Ovary (tissue), 9 donors: ENCODE results near the gene RAB3IL1. TPM values are rescaled to one million over a fixed set of nuclear protein-coding genes. Genes with fewer than 3 reads are reported as not detected.

ENCODE experiments used
- DNase-seq, 5 donors: peaks; one replicate each; pipeline ENCODE4 v3.0.0-alpha.2; 2019 to 2020
- H3K27ac ChIP-seq, 2 donors: fragments of 200-600 bp; one replicate each; pipeline versions ENCODE4 v1.5.1 to v1.8.0; 2019 to 2022
- H3K27me3 ChIP-seq: fragments of 200-600 bp; one replicate; pipeline ENCODE4 v1.8.0; 2022
- H3K36me3 ChIP-seq: fragments of 200-600 bp; sonication (generic); one replicate; pipeline ENCODE4 v1.5.1; 2019
- H3K4me1 ChIP-seq: one replicate; pipeline ENCODE4 v1.8.1; 2013; ENCODE audit warnings: mild to moderate bottlenecking, moderate library complexity; ENCODE audit not compliant: insufficient read depth
- H3K4me3 ChIP-seq: fragments of 200-600 bp; sonication (generic); one replicate; pipeline ENCODE4 v1.5.1; 2017
- H3K9me3 ChIP-seq, 2 donors: fragments of 200-600 bp in 1 of 2; sonication (generic) in 1 of 2; one replicate each; pipeline versions ENCODE4 v1.5.1 to v1.8.1; 2013 to 2019; ENCODE audit warnings: mild to moderate bottlenecking in 1 of 2, moderate library complexity in 1 of 2
- CTCF ChIP-seq, 3 donors: fragments of 450-650 bp in 2 of 3; fragments of 200-600 bp in 1 of 3; IDR thresholded peaks; one replicate each; pipeline versions ENCODE4 v1.5.1 to v1.8.0; 2016 to 2022; ENCODE audit warnings: antibody characterized with exemption in 3 of 3, mild to moderate bottlenecking in 1 of 3
- EP300 ChIP-seq: sonication (generic); formaldehyde crosslinking; IDR thresholded peaks from one replicate; pipeline ENCODE4 v1.6.1; 2017; ENCODE audit warnings: antibody characterized with exemption
- POLR2A ChIP-seq: fragments of 450-650 bp; IDR thresholded peaks from one replicate; pipeline ENCODE4 v1.6.1; 2017; ENCODE audit warnings: antibody characterized with exemption, mild to moderate bottlenecking, moderate library complexity
- WGBS, 3 donors: extraction: QIAGEN DNeasy Blood & Tissue Kit in 1 of 3; methylation state at CpG; one replicate each; pipeline versions ENCODE4 v1.1.5 to v1.1.7; 2013 to 2017; 5-methylcytosine and 5-hydroxymethylcytosine counted together
- intact Hi-C, 4 donors: fragments of 100-400 bp; cut with DNase I; formaldehyde crosslinking; loops; one replicate each; pipeline versions ENCODE4 v1.11.0 to v1.15.1; 2022 to 2023
- polyA plus RNA-seq, 2 donors: library from polyadenylated mRNA; stranded (reverse); fragments of 200-250 nt in 1 of 2; fragments of 350-450 nt in 1 of 2; fragmentation: Illumina TruSeq in 1 of 2; extraction: RNeasy Lipid Tissue Mini Kit (QIAGEN cat#74804) in 1 of 2; gene quantifications; one replicate each; pipeline ENCODE4 v1.2.3, GENCODE V29; 2013 to 2014
- total RNA-seq, 7 donors: library from RNA; depleted of rRNA in 2 of 7; stranded (reverse); fragments of >200 nt in 2 of 7; fragmentation: NEBNext Ultra II Directional in 3 of 7; extraction: Animal tissue kit (Norgen Biotek cat#: 25700) in 3 of 7; gene quantifications; one replicate each; pipeline versions ENCODE4 v1.1.0 to v1.2.4, GENCODE V29; 2016 to 2023
- donor health status: DM: no; HTN: no; CAD: no; lungs with moderate emphysema.
- donor health status: DM: no; HTN: no; CAD: no.
- donor health status: Bipolar disorder and iron deficiency.
- donor health status: DM: yes; HTN: yes; CAD: no.
- donor health status: DM: no; HTN: no; CAD: no.
- donor health status: DM: yes; HTN: yes; CAD: no.

The RAB3IL1 gene
- total and polyA plus RNA-seq, 9 donors: 4.5 to 90.0 (median 52.9) TPM

DNA sequence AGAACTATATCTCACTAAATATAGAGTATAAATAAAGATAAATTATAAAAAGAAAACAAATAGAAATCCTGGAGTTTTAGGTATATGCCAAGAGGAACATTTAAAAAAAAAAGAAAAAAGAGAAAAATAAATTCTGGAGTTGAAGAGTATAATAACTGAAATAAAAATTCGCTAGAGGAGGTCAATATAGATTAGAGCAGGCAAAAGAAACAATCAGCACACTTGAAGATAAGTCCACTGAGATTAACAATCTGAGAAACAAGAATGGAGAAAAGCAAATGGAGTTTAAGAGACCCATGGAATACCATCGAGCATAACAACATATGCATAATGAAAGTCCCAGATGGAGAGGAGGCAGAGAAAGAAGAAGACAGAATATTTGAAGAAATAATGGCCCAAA, 18.5 kb upstream of the RAB3IL1 start:
- WGBS, 3 donors: 84 to 90% (median 89%) methylated on average over 2 of the region's 2 CpGs
- intact Hi-C loops: no loop called here
- TF ChIP-seq CTCF (IDR thresholded peaks at IDR 0.05) (no peak), POLR2A (no peak), EP300 (no peak)

DNA sequence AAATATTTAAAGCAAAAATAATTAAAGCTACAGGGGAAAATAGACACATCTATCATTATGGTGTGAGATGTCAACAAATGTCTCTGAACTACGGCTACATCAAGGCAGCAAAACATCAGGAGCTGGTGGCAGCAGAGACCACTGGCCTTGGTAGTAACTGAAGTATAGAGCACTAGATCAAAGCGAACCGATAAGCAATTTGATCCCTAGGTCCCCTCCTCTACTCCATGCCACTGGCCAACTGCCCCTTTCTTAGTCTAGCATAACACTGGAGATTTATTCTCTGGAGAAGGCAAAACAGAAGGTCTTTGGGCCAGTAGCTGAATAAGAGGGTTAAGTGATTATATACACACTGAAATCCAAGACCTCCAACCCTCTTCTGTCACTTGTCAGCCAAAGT, 13.6 kb upstream of the RAB3IL1 start:
- TF ChIP-seq EP300: no peak
- no peak for TF ChIP-seq POLR2A
- TF ChIP-seq CTCF (IDR thresholded peaks at IDR 0.05): no peak
- H3K4me1 ChIP-seq: no peaks in the 10 kb centered on the region
- WGBS, 3 donors: 85 to 96% (median 93%) methylated on average over 3 of the region's 3 CpGs
- H3K4me3 ChIP-seq: no peak overlapping the region
- intact Hi-C loops: no loop called here
- H3K36me3 ChIP-seq: no peaks in the 10 kb centered on the region
- H3K9me3 ChIP-seq: peaks cover 0 to 3% of the 10 kb centered on the region in 2 donors
- H3K27me3 ChIP-seq: no peaks in the 10 kb centered on the region
- no peak overlapping the region for H3K27ac ChIP-seq
- DNase-seq: no peak

More for the DNA sequence above, 18.5 kb upstream of the RAB3IL1 start:
- Histone ChIP-seq H3K27ac (no peak overlapping the region), H3K36me3 (no peaks in the 10 kb centered on the region), H3K4me3 (no peak overlapping the region), H3K27me3 (no peaks in the 10 kb centered on the region), H3K9me3 (peaks cover 0 to 3% of the 10 kb centered on the region in 2 donors), H3K4me1 (no peaks in the 10 kb centered on the region)
- DNase-seq: no peak

GRCh38 chr11:61928606-61929005, 11.2 kb upstream of the RAB3IL1 start:
- intact Hi-C loops: no loop called here
- H3K4me1 ChIP-seq: peaks cover 7% of the 10 kb centered on the region
- H3K27ac ChIP-seq: no peak overlapping the region
- no peak for DNase-seq
- H3K9me3 ChIP-seq: no peaks in the 10 kb centered on the region
- no peak overlapping the region for H3K4me3 ChIP-seq
- TF ChIP-seq EP300 (no peak), CTCF (IDR thresholded peaks at IDR 0.05) (no peak), POLR2A (no peak)
- no peaks in the 10 kb centered on the region for H3K27me3 ChIP-seq
- no peaks in the 10 kb centered on the region for H3K36me3 ChIP-seq

DNA sequence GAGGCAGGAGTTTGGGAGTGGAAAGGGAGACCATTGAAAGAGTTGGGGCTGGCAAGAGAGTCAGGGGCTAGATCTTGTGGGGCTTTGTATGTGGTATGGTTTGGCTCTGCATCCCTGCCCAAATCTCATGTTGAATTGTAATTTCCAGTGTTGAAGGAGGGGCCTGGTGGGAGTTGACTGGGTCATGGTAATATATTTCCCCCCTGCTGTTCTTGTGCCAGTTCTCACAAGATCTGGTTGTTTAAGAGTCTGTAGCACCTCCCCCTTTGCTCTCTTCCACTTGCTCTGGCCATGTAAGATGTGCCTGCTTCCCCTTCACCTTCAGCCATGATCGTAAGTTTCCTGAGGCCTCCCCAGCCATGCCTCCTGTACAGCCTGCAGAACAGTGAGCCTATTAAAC, 10.1 kb upstream of the RAB3IL1 start:
- intact Hi-C loops: no loop called here
- Histone ChIP-seq H3K27me3 (no peaks in the 10 kb centered on the region), H3K9me3 (no peaks in the 10 kb centered on the region), H3K4me3 (no peak overlapping the region), H3K36me3 (no peaks in the 10 kb centered on the region), H3K27ac (no peak overlapping the region), H3K4me1 (peaks cover 12% of the 10 kb centered on the region)
- 90 to 100% (median 96%) methylated on average over 1 of the region's 1 CpG for WGBS, 3 donors
- DNase-seq: no peak
- TF ChIP-seq EP300 (no peak), POLR2A (no peak), CTCF (IDR thresholded peaks at IDR 0.05) (no peak)

DNA sequence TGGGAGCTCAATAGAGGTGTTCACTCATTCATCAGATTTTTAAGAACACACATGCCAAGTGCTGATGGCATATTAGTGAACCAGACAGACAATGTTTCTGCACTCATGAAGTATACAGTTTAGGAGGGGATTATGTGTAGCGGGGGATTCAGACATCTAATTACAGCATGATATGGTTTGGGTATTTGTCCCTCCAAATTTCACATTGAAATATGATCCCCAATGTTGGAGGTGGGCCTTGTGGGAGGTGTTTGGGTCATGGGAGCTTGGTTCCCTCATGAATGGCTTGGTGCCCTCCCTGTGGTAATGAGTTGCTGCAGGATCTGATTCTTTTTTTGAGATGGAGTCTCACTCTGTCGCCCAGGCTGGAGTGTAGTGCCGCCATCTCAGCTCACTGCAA, 8.9 kb upstream of the RAB3IL1 start:
- Histone ChIP-seq H3K36me3 (no peaks in the 10 kb centered on the region), H3K4me1 (peaks cover 12% of the 10 kb centered on the region), H3K27ac (no peak overlapping the region), H3K27me3 (no peaks in the 10 kb centered on the region), H3K4me3 (no peak overlapping the region), H3K9me3 (no peaks in the 10 kb centered on the region)
- 94 to 98% (median 94%) methylated on average over 3 of the region's 3 CpGs for WGBS, 3 donors
- intact Hi-C loops: no loop called here
- no peak for DNase-seq
- TF ChIP-seq EP300: no peak
- no peak for TF ChIP-seq CTCF (IDR thresholded peaks at IDR 0.05)
- TF ChIP-seq POLR2A: no peak
